UCSD-AML1 (cell line): Measurements from ENCODE around the gene ZNF606.
A peak's percentile ranks its signal among the peaks of the same experiment; 100 is the strongest.

Source experiments
- DNase-seq: peaks from one replicate; lab custom pipeline; 2025; ENCODE audit not compliant: unreplicated experiment; lab: John Stamatoyannopoulos, UW

Gene ZNF606

DNA sequence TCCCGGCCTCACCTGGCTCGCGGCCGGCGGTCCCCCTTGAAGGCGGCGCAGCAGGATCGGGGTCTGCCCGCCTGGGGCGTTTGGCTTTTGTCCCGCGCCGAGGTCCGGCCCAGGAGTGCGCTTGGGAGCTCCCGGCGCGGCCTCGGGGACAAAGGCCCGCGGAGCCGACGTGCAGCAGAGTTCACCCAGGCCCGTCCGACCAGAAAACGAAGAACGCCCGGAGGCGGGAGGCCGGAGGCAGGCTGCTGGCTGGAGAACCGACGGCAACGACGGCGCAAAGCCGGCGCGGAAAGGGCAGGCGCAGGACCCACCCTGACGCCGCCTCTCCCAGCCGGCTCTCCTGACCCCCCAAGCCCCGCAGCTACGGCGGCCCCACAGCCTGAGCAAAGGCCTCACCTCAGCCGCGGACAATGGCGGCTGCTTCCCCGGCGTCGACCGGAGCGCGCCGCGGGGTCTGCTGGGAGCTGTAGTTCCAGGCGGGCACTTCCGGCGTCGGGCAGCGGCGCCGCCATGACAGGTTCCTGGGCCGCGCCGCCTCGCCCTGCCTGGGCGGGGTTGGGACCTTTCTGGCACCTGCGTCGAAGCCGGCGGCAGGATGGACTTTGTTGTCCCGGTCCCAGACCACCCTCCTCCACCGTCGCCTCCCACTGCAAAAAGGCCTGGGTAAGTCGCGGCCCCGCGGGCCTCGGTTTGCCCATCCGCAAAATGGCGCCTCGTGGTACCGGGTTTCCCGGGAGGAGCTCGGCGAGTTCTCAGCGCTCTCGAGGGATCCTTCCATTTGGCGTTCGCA, at the start of gene ZNF606:
Gene ZNF606 (minus strand): TSS at position 437 of the 790 bp plus-strand sequence. CDS start 1,501 bp downstream, outside the sequence.
- DNase-seq = peak; percentile 86

DNA sequence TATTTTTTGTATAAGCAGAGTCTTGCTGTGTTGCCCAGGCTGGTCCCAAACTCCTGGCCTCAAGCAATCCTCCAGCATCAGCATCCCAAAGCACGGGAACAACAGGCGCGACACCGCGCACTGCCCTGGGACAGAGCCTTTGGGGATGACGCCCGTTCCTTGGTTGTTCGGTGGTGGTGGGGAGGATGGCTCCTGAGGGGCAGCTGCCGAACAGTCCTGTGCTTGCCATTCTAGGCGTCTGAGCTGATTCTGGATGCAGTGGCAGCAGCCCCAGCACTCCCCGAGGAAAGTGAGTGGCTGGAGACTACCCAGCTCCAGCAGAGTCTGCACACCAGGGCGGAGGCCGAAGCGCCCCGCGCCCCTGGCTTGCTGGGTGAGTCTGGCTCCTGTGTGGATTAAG, 49.6 kb upstream of the ZNF606 start:
- DNase-seq = no peak

DNA sequence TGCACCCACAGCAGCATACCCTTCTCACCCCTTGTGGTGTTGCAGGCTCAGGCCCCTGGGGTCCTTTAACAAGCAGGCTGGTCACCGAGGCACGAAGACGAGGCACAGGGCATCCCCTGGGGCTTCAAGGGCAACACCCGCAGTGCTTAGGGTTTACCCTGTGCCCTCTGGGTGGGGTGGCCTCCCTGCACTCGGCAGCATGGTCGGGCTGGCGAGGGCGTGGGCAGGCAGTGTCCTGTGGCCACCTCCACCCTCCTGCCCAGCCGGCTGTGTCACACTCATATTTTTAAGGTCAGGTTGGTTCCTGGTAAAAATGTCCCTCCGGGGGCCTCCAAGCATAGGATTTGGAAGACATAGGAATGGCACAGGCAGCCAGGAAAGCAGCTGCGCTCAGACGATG, 45.1 kb upstream of the ZNF606 start:
- DNase-seq = no peak

- DNase-seq = no peak
Observed at GRCh38 chr19:58046856-58047255, 44.2 kb upstream of the ZNF606 start.

DNA sequence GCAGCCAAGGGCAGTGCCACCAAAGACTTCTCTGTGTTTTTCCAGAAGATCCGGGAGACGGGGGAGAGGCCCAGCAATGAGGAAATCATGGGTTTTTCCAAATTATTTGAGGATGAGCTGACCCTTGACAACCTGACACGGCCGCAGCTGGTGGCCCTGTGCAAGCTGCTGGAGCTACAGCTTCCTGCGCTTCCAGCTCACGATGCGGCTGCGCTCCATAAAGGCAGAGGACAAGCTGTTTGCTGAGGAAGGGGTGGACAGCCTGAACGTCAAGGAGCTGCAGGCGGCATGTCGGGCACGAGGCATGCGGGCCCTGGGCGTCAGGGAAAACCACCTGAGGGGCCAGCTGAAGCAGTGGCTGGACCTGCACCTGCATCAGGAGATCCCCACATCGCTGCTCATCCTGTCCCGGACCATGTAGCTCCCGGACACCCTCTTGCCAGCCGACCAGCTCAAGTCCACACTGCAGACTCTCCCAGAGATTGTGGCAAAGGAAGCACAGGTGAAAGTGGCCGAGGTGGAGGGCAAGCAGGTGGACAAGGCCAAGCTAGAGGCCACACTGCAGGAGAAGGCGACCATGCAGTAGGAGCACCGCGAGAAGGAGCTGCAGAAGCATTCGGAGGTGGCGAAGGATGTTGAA, 42.9 kb upstream of the ZNF606 start:
- DNase-seq = no peak

DNA sequence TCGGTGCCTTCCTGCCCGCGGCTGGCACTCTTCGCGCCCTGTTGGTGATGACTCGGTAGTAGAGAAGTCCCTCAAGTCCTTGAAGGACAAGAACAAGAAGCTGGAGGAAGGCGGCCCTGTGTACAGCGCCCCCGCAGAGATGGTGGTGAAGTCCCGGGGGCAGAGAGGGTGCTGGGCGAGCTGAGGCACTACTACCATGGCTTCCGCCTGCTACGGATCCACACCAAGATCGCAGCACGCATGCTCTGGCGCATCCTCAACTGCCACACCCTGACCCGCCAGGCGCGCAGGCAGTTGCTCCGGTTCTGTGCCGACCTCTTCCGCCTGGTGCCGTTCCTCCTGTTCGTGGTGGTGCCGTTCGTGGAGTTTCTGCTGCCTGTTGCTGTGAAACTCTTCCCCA, 42.3 kb upstream of the ZNF606 start:
- DNase-seq = no peak

- DNase-seq = no peak
Observed at GRCh38 chr19:58044391-58044790, 41.8 kb upstream of the ZNF606 start.

GRCh38 chr19:58042495-58043340, 40.1 kb upstream of the ZNF606 start:
- no peak for DNase-seq

GRCh38 chr19:58040751-58041525, 38.3 kb upstream of the ZNF606 start:
- DNase-seq = no peak

- DNase-seq = no peak
Observed at GRCh38 chr19:58038688-58039204, 36.1 kb upstream of the ZNF606 start.

DNA sequence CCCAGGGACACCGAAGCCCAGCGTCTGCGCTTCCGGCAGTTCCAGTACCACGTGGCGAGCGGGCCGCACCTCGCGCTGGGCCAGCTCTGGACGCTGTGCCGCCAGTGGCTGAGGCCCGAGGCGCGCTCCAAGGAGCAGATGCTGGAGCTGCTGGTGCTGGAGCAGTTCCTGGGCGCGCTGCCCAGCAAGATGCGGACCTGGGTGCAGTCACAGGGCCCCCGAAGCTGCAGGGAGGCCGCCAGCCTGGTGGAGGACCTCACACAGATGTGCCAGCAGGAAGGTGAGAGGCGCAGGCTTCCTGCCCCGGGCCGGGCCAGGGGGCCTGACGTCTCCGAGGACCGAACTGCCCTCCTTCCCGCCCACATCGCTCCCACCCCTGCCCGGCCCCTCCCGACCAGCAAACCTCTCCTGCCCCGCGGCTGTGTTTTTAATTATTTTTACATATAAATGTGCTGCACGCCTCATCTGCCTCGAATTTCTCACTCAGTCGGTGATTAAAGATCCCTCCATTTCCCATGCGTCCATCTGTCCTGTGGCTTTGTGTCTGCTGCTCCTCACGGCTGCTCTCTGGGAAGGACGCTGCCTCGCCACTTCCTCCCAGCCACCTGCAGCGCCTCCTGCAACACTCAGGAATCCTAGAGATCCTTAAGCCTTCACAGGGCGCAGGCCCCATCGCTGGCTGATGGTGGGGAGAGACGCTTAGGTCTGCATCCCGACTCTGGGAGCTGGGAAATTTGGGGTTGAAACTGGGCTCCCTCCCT, 35.5 kb upstream of the ZNF606 start:
- DNase-seq = no peak

DNA sequence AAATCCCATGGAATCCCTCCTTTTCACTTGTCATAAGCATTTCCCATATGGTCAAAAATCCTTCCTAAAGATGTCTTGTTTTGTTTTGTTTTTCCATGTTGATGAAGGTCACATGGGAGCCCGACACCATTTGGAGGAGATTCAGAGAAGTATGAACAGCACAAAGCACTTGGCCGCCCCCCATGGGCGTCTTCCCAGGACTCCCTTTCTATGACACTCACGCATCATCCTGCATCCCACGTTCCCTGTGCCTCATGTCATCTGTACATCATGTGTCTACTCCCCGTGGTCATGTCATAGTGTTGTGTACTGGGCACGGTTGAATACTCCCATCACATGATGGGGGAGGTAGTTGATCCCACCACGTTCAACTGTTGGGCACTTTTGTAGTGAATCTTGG, 33.2 kb upstream of the ZNF606 start:
- no peak for DNase-seq

GRCh38 chr19:58034477-58034793, 31.8 kb upstream of the ZNF606 start:
- DNase-seq = no peak

- DNase-seq = no peak
Observed at GRCh38 chr19:58033741-58034476, 31.3 kb upstream of the ZNF606 start, which contains the start of gene ZSCAN1. ZSCAN1 (plus strand) TSS chr19:58034025; CDS start chr19:58037837, 3,812 bp downstream.

DNA sequence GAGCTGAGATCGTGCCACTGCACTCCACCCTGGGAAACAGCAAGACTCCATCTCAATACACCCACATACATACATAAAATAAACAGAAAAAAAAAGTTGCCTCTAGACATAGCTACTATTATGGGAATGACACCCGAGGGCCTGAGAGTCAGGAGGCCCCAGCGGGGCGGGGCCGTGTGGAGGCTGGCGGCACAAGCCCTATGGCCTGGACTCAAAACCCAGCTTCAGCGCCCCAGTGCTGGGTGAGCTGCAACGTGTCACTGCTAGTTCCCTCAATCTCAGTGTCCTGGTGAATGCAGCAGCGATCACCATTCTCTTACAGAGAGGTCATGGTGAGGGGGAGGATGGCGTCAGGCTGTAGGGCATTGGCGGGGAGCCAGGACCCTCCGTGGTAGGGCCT, 22.0 kb upstream of the ZNF606 start:
- DNase-seq = no peak

- no peak for DNase-seq
Observed at GRCh38 chr19:58022283-58022660, 19.7 kb upstream of the ZNF606 start.

- no peak for DNase-seq
Observed at GRCh38 chr19:58021541-58022282, 19.1 kb upstream of the ZNF606 start.

- DNase-seq = no peak
Observed at GRCh38 chr19:58020129-58020528, 17.5 kb upstream of the ZNF606 start.

GRCh38 chr19:58014141-58014540, 11.5 kb upstream of the ZNF606 start:
- DNase-seq = no peak
